Heart left ventricle (tissue), 16 donors: Measurements from ENCODE around the gene ASCC3. TPM values are rescaled to one million over a fixed set of nuclear protein-coding genes. Genes with fewer than 3 reads are reported as not detected.

Experiments
- ATAC-seq, 4 donors: fragments of 200-7000 bp; cut with Tn5 transposase; one replicate each; pipeline ENCODE4 v1.9.1; 2020 to 2022; ENCODE audit warnings: moderate library complexity in 4 of 4, mild to moderate bottlenecking in 3 of 4, moderate number of reproducible peaks in 1 of 4
- DNase-seq, 5 donors: peaks; one replicate each; pipeline ENCODE4 v3.0.0-alpha.2; 2020
- H3K27ac ChIP-seq, 12 donors: fragments of 200-600 bp; sonication (generic) in 4 of 12; one replicate each; pipeline versions ENCODE4 v1.5.0 to v1.8.0; 2016 to 2022; ENCODE audit warnings: mild to moderate bottlenecking in 2 of 12
- H3K27me3 ChIP-seq, 9 donors: fragments of 200-600 bp; sonication (generic) in 2 of 9; one replicate each; pipeline versions ENCODE4 v1.5.1 to v1.8.0; 2016 to 2022; ENCODE audit warnings: mild to moderate bottlenecking in 3 of 9
- H3K36me3 ChIP-seq, 9 donors: fragments of 200-600 bp; sonication (generic) in 2 of 9; one replicate each; pipeline versions ENCODE4 v1.5.0 to v1.8.0; 2018 to 2022; ENCODE audit warnings: mild to moderate bottlenecking in 2 of 9
- H3K4me1 ChIP-seq, 12 donors: fragments of 200-600 bp; sonication (generic) in 4 of 12; one replicate each; pipeline versions ENCODE4 v1.5.0 to v1.8.0; 2016 to 2022; ENCODE audit warnings: mild to moderate bottlenecking in 3 of 12
- H3K4me3 ChIP-seq, 12 donors: fragments of 200-600 bp; sonication (generic) in 4 of 12; one replicate each; pipeline versions ENCODE4 v1.5.0 to v1.8.0; 2017 to 2022; ENCODE audit warnings: mild to moderate bottlenecking in 9 of 12, moderate library complexity in 4 of 12
- H3K9me3 ChIP-seq, 12 donors: fragments of 200-600 bp; sonication (generic) in 4 of 12; one replicate each; pipeline versions ENCODE4 v1.5.0 to v1.8.0; 2016 to 2022; ENCODE audit warnings: mild to moderate bottlenecking in 1 of 12
- POLR2A ChIP-seq, 2 donors: fragments of 450-650 bp; IDR thresholded peaks; one replicate each; pipeline ENCODE4 v1.6.1; 2017; ENCODE audit warnings: antibody characterized with exemption in 2 of 2, mild to moderate bottlenecking in 2 of 2, moderate library complexity in 2 of 2
- WGBS, 4 donors: extraction: QIAGEN DNeasy Blood & Tissue Kit in 2 of 4; methylation state at CpG; one replicate each; pipeline versions ENCODE4 v1.1.5 to v1.1.7; 2013 to 2018; 5-methylcytosine and 5-hydroxymethylcytosine counted together
- intact Hi-C, 10 donors: fragments of 100-400 bp; cut with DNase I; formaldehyde crosslinking; loops; one replicate each; pipeline versions ENCODE4 v1.11.1 to v1.14.2; 2022
- polyA plus RNA-seq, 2 donors: library from polyadenylated mRNA; stranded (reverse); fragments of 200-250 nt; gene quantifications; one replicate each; pipeline ENCODE4 v1.2.3, GENCODE V29; 2013
- total RNA-seq, 9 donors: library from RNA; depleted of rRNA in 2 of 9; stranded (reverse); fragments of >200 nt in 2 of 9; fragmentation: NEBNext Ultra II Directional in 3 of 9; extraction: Animal tissue kit (Norgen Biotek cat#: 25700) in 3 of 9; gene quantifications; one replicate each; pipeline versions ENCODE4 v1.1.0 to v1.2.4, GENCODE V29; 2016 to 2023
- TF ChIP-seq, protein P1 (sequence below), 12 donors: fragments of 200-600 bp; sonication (generic) in 4 of 12; IDR thresholded peaks; one replicate each; pipeline versions ENCODE4 v1.5.0 to v1.8.0; 2018 to 2022; ENCODE audit warnings: antibody characterized with exemption in 12 of 12, mild to moderate bottlenecking in 5 of 12
- donor health status: ischemic (EF 13 %, LVEDD 7.1; RV severe dilation, severe dysfunction).
- donor health status: healthy with polysubstance abuse.
- donor health status: DM: no; HTN: yes; CAD: no.
- donor health status: DM: no; HTN: no; CAD: no.
- donor health status: ischemic (EF 25% LVEDD 6.9; RV normal size, moderate dysfunction).
- donor health status: ischemic (EF 25% LVEDD 5.7; RV mildly dilated, moderate dysfunction).
- donor health status: healthy.
- donor health status: DM: yes; HTN: yes; CAD: no.
- donor health status: ischemic (EF 35%, LVEDD 5.7; RV mildly dilated, moderate dysfunction).
- donor health status: nonischemic (EF 11% LVEDD 7.7; RV severe dilation, severe dysfunction).
- donor health status: DM: yes; HTN: yes; CAD: no.
- donor health status: PGD.
- donor health status: ischemic (EF 29% LVEDD 5.4; RV normal size, mild dysfunction).
- donor health status: nonischemic (EF 23%, LVEDD 6.1; RV moderate dilation, normal function).

ASCC3 gene
- total and polyA plus RNA-seq, 11 donors: 3.4 to 29.2 (median 15.0) TPM

DNA sequence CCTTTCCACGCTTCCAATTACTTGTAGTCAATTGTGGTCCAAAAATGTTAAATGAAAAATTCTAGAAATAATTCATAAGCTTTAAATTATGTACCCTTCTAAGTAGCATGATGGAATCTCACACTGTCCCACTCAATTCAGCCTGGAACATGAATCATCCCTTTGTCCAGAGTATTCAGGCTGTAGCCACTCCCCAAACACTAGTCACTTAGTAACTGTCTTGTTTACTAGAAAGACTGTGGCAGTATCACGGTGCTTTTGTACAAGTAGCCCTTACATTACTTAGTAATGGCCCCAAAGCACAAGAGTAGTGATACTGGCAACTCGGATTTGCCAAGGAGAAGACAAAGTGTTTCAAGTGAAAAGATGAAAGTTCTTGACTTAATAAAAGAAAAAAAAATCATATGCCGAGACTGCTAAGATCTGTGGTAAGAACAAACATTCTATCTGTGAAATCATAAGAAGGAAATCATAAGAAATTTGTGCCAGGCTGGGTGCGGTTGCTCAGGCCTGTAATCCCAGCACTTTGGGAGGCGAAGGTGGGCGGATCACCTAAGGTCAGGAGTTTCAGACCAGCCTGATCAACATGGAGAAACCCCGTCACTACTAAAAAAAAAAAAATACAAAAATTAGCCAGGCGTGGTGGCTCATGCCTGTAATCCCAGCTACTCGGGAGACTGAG lies 247.9 kb downstream of the ASCC3 start:
- Histone ChIP-seq H3K9me3 (no peaks in the 10 kb centered on the region), H3K36me3 (peaks cover 0 to 48% (median 21%) of the 10 kb centered on the region in 9 donors), H3K27me3 (no peaks in the 10 kb centered on the region), H3K27ac (no peak overlapping the region), H3K4me3 (no peak overlapping the region), H3K4me1 (no peaks in the 10 kb centered on the region)
- ATAC-seq: peak; percentile 59 to 75 (median 66)
- DNase-seq: no peak
- 82 to 85% (median 84%) methylated on average over 10 of the region's 10 CpGs for WGBS, 4 donors
- no peak for TF ChIP-seq POLR2A (IDR thresholded peaks at IDR 0.05)
- TF ChIP-seq, protein P1, sequence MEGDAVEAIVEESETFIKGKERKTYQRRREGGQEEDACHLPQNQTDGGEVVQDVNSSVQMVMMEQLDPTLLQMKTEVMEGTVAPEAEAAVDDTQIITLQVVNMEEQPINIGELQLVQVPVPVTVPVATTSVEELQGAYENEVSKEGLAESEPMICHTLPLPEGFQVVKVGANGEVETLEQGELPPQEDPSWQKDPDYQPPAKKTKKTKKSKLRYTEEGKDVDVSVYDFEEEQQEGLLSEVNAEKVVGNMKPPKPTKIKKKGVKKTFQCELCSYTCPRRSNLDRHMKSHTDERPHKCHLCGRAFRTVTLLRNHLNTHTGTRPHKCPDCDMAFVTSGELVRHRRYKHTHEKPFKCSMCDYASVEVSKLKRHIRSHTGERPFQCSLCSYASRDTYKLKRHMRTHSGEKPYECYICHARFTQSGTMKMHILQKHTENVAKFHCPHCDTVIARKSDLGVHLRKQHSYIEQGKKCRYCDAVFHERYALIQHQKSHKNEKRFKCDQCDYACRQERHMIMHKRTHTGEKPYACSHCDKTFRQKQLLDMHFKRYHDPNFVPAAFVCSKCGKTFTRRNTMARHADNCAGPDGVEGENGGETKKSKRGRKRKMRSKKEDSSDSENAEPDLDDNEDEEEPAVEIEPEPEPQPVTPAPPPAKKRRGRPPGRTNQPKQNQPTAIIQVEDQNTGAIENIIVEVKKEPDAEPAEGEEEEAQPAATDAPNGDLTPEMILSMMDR (IDR thresholded peaks at IDR 0.05): no peak
- intact Hi-C loops: no loop called here

DNA sequence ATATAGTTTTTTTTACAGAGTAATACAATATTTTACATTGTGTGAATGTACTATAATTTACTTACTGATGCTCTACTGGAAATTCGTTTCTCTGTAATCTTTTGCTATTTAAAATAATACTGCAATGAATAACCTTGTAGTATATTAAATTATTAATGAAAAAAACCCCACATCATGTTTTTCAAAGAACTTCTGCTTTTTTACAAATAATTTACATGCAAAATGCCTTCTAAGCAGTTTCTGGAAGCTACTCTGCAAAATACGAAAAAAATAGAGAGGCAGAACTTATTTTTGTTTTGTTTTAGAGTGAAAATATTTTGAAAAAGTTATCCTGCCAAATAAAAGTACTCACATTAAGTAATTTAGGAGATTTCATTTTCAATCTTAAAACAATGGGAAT lies 250.6 kb downstream of the ASCC3 start:
- DNase-seq (no peak), ATAC-seq (no peak)
- Histone ChIP-seq H3K27ac (no peak overlapping the region), H3K36me3 (peaks cover 0 to 48% (median 23%) of the 10 kb centered on the region in 9 donors), H3K27me3 (no peaks in the 10 kb centered on the region), H3K9me3 (no peaks in the 10 kb centered on the region), H3K4me1 (no peaks in the 10 kb centered on the region), H3K4me3 (no peak overlapping the region)
- intact Hi-C loops: no loop called here
- WGBS, 4 donors: 86 to 90% (median 88%) methylated on average over 2 of the region's 2 CpGs
- TF ChIP-seq, protein P1 (IDR thresholded peaks at IDR 0.05): no peak
- no peak for TF ChIP-seq POLR2A (IDR thresholded peaks at IDR 0.05)

DNA sequence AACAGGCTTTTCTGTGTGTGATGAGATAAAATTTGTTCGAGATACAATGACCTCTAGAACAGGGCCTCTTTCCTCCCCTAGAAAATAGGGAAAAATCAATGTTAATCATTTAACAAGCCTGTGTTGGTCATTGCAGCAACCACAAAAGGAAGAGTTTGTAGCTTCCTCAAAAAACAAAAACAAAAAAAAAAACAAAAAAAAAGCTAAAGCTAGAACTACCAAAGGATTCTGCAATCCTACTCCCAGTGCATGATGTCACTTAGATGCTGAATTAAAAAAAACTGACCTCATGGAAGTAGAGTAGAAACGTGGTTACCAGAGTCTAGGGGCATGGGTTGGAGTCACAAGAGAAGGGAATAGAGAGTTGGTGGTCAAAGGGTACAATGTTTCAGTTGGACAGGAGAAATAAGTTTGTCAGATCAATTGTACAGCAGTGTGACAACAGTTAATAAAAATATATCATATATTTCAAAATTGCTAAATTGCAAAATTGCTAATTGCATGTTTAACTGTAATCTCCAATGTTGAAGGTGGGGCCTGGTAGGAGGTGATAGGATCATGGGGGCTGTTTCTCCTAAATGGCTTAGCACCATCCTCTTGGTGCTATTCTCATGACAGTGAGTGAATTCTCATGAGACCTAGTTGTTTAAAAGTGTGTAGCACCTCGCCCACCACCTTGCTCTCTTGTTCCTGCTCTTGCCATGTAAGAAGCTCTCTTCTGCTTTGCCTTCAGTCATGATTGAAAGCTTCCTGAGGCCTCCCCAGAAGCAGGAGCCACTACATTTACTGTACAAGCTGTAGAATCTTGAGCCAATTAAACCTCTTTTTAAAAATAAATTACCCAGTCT lies 253.0 kb downstream of the ASCC3 start:
- no peak overlapping the region for H3K27ac ChIP-seq
- no peak overlapping the region for H3K4me3 ChIP-seq
- DNase-seq: no peak
- no peaks in the 10 kb centered on the region for H3K4me1 ChIP-seq
- H3K27me3 ChIP-seq: no peaks in the 10 kb centered on the region
- WGBS, 4 donors: 80 to 91% (median 90%) methylated on average over 3 of the region's 3 CpGs
- no peak for TF ChIP-seq POLR2A (IDR thresholded peaks at IDR 0.05)
- TF ChIP-seq, protein P1 (IDR thresholded peaks at IDR 0.05): no peak
- H3K9me3 ChIP-seq: no peaks in the 10 kb centered on the region
- peaks cover 0 to 65% (median 40%) of the 10 kb centered on the region in 9 donors for H3K36me3 ChIP-seq
- no peak for ATAC-seq
- intact Hi-C loops: no loop called here

DNA sequence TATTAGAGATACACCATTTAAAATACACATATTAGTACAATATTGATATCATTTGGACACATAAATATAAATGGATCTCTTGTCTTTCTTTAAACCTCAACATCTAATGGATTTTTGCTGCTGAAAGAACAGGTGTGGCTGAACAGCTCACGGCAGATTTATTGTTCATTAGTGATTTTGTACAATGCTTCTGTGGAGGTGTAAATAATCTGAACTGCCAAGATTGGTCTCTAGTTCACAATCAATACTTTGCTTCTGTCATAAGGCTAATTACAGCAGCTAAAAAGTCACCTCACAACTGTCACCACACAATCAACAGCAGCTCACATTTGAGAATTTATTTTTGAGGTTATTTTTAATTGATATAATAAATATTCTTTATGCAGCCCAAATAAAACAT lies 254.4 kb downstream of the ASCC3 start:
- no peak for TF ChIP-seq POLR2A (IDR thresholded peaks at IDR 0.05)
- TF ChIP-seq, protein P1 (IDR thresholded peaks at IDR 0.05): no peak
- Histone ChIP-seq H3K27me3 (no peaks in the 10 kb centered on the region), H3K27ac (no peak overlapping the region), H3K36me3 (peaks cover 0 to 71% (median 38%) of the 10 kb centered on the region in 9 donors), H3K9me3 (peaks cover 0 to 6% (median 0%) of the 10 kb centered on the region in 12 donors), H3K4me1 (no peaks in the 10 kb centered on the region), H3K4me3 (no peak overlapping the region)
- intact Hi-C loops: no loop called here
- DNase-seq (no peak), ATAC-seq (no peak)
- 91 to 100% (median 97%) methylated on average over 1 of the region's 1 CpG for WGBS, 4 donors
